HG03558 (cell line): ENCODE results near the gene LDAF1.
"Not testable (repeated sequence)": the region's sequence is repeated elsewhere in the genome, so short reads cannot be mapped to it uniquely, and the experiment has no call there.

Experiments used
- ATAC-seq: cut with Tn5 transposase; IDR thresholded peaks from one replicate; pipeline ENCODE4 v1.9.1; 2021; ENCODE audit warnings: moderate number of reproducible peaks; ENCODE audit not compliant: unreplicated experiment; ENCODE audit errors: extremely low read depth

Gene LDAF1

DNA sequence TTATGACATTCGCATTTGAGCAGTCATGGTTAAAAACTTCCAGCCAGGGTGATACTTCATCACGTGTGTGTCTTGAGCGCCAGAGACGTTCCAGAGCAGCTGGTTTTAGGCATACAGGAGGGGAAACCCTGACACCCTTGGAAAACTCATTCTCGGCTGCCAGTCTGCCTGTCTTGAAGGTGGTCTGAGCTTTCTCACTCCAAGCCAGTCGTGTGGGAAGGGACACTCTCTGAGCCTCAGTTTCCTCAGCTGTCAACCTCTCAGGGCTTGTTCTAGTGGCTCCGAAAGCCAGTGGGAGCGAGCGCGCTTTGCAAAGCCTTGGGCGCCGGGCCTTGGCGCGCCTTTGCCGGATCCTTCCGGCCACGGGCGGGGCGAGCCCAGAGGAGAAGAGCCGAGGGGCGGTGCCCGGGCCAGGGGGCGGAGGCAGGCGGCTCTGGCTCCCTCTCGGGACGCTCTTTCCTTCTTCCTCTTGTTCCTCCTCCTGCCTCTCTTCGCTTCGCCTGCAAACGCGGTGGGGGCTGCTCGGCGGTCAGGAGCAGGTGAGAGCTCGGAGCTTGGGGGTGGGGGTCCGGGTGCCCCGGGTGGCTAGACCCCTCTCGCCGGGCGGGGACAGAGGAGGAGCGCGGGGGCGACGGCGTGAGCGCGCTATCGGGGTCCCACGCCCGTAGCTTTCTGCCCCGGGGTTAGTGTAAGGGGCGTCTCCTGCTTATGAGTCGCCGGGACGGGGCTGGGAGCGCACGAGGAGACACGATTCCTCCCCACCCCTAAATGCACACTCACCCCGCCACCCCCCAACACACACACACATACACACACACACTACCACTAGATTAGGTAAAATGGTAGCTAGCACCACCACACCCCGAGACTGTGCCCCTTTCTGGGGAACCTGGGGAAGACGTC lies at the start of gene LDAF1:
Gene LDAF1, plus strand, starts transcription at position 467 of the 903 bp plus-strand sequence. CDS start 2,509 bp downstream, outside the sequence.
- no peak for ATAC-seq

DNA sequence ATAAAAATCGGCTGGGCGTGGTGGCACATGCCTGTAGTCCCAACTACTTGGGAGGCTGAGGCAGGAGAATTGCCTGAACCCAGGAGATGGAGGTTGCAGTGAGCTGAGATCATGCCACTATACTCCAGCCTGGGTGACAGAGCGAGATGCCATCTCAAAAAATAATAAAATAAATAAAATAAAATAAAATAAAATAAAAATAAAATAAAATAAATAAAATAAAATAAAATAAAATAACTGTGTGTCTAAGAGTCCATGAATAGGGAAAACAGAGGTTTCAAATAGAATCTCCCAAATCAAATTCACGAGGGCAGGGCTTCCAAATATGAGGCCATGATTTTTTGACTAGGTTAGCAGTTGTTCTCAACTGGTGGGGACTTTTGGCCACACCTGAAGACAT lies 42.9 kb upstream of the LDAF1 start:
- not testable (repeated sequence) for ATAC-seq

DNA sequence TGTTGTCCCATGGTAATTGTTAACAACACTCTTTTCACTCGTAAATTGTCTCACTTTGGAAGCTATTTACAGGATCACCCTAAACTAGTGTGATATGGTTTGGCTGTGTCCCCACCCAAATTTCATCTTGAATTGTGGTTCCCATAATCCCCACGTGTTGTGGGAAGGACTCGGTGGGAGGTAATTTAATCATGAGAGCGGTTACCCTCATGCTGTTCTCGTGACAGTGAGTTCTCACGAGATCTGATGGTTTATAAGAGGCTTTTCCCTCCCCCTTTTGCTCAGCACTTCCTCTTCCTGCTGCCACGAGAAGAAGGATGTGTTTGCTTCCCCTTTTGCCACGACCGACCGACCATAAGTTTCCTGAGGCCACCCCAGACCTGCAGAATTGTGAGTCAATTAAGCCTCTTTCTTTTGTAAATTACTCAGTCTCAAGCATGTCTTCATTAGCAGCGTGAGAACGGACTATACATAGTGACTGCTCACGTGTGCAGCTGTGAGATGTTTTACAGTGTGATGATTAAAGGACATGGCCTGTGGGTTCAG lies 42.3 kb upstream of the LDAF1 start:
- ATAC-seq = no peak

GRCh38 chr16:21117567-21117966 lies 40.9 kb upstream of the LDAF1 start:
- no peak for ATAC-seq

- ATAC-seq = no peak
Observed at GRCh38 chr16:21120976-21121520, 37.4 kb upstream of the LDAF1 start.

DNA sequence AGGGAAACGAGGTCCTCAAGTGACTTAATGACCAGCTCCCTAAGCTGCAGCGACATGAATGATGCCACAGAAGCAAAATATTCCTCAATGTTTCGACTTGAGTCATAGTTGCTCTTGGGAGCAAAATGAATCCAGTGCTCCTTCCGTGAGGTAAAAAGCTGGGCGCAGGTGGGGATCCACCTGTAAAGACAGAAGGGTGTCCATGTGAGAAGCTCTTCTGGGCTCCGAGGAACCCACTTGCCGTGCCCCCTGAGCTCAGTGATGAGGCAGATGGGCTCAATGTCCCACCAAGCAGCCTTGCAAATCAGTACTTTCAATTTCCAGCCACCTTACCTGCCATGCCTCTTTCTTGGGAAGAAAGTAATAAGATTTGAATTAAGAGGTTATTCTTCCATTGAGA lies 33.3 kb upstream of the LDAF1 start:
- no peak for ATAC-seq

DNA sequence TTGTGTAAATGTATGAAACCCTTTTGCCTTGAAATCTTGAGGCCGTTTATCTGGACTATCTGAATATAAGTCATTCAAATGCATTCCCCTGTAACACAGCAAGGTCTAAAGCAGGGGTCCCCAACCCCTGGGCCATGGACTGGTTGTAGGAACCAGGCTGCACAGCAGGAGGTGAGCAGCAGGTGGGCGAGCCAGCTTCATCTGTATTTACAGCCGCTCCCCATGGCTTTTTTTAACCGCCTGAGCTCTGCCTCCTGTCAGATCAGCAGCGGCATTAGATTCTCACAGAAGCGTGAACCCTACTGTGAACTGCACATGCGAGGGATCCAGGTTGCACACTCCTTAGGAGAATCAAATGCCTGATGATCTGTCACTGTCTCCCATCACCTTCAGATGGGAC lies 32.0 kb upstream of the LDAF1 start:
- no peak for ATAC-seq

- no peak for ATAC-seq
Observed at GRCh38 chr16:21128991-21129390, 29.5 kb upstream of the LDAF1 start.

GRCh38 chr16:21130811-21131210 lies 27.7 kb upstream of the LDAF1 start:
- ATAC-seq = no peak

- no peak for ATAC-seq
Observed at GRCh38 chr16:21134053-21134452, 24.4 kb upstream of the LDAF1 start.

DNA sequence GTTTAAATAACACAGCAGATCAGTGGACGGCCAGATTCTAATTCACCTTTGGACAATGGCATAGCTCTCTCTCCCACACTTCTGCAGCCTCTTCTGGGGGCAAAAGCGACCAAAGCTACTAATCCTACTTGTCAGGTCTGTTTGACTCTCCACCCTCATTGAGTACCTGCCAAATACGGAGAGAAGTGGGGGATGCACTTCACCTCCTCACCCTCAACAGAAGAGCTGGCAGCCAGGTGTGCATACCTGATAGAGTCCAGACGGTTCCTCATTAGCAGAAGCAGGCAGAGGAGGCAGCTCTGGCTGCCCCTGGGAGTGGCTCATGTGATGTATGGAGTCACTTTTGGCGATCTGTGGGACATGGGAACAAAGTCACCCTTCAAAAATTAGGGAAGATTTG lies 12.7 kb upstream of the LDAF1 start:
- no peak for ATAC-seq

GRCh38 chr16:21150375-21151001 lies 8.0 kb upstream of the LDAF1 start, which contains the start of gene DNAH3:
Gene DNAH3 (minus strand): TSS chr16:21150846. CDS start chr16:21150319, 527 bp downstream.
- ATAC-seq = no peak

DNA sequence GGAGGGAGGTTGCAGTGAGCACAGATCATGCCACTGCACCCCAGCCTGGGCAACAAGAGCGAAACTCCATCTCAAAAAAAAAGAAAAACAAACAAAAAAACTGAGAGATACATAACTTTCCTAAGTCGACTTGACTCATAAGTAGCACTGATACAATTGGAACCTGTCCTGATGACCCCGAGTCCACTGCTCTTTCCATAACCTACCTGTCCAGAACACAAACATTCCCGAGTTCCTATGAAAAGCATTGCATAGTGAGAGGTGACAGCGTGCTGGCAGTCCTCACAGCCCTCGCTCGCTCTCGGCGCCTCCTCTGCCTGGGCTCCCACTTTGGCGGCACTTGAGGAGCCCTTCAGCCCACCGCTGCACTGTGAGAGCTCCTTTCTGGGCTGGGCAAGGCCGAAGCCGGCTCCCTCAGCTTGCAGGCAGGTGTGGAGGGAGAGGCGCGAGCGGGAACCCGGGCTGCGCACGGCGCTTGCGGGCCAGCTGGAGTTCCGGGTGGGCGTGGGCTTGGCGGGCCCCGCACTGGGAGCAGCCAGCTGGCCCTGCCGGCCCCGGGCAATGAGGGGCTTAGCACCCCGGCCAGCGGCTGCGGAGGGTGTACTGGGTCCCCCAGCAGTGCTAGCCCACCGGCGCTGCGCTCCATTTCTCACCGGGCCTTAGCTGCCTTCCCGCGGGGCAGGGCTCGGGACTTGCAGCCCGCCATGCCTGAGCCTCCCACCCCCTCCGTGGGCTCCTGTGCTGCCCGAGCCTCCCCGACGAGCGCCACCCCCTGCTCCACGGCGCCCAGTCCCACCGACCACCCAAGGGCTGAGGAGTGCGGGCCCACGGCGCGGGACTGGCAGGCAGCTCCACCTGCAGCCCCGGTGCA lies 6.1 kb upstream of the LDAF1 start:
- ATAC-seq = not testable (repeated sequence)

DNA sequence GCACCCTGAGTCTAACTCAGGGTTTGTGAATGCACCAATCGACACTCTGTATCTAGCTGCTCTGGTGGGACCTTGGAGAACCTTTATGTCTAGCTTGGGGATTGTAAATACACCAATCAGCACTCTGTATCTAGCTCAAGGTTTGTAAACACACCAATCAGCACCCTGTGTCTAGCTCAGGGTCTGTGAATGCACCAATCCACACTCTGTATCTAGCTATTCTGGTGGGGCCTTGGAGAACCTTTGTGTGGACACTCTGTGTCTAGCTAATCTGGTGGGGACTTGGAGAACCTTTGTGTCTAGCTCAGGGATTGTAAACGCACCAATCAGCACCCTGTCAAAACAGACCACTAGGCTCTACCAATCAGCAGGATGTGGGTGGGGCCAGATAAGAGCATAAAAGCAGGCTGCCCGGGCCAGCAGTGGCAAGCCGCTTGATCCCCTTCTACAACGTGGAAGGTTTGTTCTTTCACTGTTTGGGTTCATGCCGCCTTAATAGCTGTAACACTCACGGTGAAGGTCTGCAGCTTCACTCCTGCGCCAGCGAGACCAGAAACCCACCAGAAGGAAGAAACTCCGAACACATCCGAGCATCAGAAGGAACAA lies 5.2 kb upstream of the LDAF1 start:
- ATAC-seq = not testable (repeated sequence)

DNA sequence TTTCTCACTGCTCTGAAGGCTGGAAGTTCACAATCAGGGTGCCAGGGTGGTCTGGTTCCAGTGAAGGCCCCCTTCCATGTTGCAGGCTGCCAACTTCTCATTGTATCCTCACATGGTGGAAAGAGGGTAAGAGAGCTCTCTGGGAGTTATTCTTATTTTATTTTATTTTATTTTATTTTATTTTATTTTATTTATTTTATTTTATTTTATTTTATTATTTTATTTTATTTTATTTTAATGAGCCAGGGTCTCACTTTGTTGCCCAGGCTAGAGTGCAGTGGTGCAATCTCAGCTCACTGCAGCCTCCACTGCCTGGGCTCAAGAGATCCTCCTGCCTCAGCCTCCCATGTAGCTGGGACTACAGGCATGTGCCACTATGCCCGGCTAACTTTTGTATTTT lies 2.5 kb upstream of the LDAF1 start:
- ATAC-seq = not testable (repeated sequence)

DNA sequence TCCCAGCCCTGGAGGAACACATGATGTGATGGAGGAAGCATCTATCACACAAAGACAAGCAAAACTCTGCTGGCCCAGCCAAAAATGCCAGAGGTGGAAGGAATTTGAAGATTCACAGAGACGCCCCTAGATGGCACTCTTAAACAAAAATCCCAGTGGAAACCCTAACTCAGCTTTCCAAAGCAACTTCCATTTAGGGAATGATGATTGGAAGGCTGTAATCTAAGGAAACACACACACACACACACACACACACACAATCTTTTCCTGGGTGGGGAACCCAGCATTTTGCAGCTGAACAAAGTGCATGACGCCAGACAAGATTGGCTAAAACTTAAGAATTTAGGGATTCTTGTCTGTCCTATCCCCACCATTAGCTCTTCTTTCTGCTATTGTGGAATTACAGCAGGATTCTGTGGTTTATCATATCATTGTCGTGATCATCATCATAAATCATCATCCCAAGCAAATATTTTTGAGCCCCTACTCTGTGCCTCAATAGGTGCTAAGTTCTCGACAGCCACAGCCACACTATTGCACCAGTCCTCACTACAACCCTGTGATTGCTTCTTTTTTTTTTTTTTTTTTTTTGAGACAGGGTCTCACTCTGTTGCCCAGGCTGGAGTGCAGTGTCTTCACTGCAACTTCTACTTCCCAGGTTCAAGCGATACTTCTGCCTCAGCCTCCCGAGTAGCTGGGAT lies 1.6 kb upstream of the LDAF1 start:
- no peak for ATAC-seq

DNA sequence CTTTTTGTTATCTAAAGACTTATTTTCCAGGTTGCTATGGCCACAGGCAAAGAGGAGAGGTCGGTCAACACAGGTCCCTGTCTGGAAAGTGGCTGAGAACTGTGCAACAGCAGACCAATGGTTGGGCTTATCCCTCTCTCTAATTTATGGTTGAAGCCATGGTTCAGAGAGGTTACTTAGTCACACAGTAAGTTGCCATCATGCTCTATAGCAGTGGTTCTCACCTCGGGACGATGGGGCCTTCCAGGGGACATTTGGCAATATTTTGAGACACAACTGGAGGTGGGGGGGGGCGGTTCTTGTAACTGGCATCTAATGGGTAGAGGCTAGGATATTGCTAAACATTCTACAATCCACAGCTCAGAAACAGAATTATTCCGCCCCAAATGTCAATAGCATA lies 842 bp upstream of the LDAF1 start:
- ATAC-seq = no peak

DNA sequence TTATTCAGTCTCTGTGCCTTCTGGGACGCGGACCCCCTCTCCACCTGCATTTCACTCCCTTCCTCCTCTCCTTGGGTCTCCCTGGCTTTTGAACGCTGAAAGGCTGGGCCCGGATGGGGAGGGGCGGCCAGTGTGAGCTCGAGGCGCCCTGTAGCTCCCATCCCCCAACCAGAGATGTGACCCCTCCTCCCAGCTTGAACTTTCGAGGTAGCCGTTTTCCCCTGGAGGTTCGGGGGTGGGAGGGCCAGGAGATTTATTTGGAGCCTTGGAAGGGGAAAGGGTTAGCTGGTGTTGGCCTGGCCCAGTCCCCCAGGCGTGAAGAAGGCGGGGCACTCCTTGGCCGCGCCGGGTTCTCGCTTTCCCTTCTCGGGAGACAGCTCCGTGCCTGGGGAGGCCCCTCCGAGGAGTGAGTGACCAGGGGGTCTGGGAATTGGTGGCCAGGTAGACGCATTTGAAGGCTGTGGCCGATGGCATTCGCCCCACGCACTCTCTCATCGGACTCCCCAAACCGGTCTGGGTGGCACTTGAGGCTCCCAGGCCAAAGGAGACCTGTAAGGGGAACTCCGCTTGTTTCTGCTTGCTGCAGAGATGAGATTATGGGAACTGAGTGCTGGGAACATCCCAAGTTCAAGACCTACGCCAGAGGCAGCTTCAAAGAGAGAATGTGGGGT lies 942 bp downstream of the LDAF1 start:
- ATAC-seq = no peak
